HG03108 (cell line): ENCODE results near the gene LYVE1.
"Not testable (repeated sequence)": the region's sequence is repeated elsewhere in the genome, so short reads cannot be mapped to it uniquely, and the experiment has no call there.

ENCODE experiments used
- ATAC-seq: cut with Tn5 transposase; IDR thresholded peaks from one replicate; pipeline ENCODE4 v1.9.1; 2021; ENCODE audit warnings: moderate library complexity; ENCODE audit not compliant: unreplicated experiment

The LYVE1 gene

GRCh38 chr11:10568486-10568941, at the start of gene LYVE1:
Gene LYVE1 (minus strand): TSS chr11:10568665. CDS start chr11:10568532, 133 bp downstream.
- no peak for ATAC-seq

- no peak for ATAC-seq
Observed at GRCh38 chr11:10617551-10617950, 49.1 kb upstream of the LYVE1 start.

GRCh38 chr11:10611979-10612862, 43.8 kb upstream of the LYVE1 start:
- ATAC-seq = no peak

GRCh38 chr11:10609636-10610035, 41.2 kb upstream of the LYVE1 start:
- no peak for ATAC-seq

- no peak for ATAC-seq
Observed at GRCh38 chr11:10608584-10608983, 40.1 kb upstream of the LYVE1 start.

GRCh38 chr11:10607462-10608132, 39.1 kb upstream of the LYVE1 start:
- ATAC-seq = no peak

- ATAC-seq = no peak
Observed at GRCh38 chr11:10606536-10607208, 38.2 kb upstream of the LYVE1 start.

- ATAC-seq = no peak
Observed at GRCh38 chr11:10605941-10606381, 37.5 kb upstream of the LYVE1 start.

- no peak for ATAC-seq
Observed at GRCh38 chr11:10604798-10605197, 36.3 kb upstream of the LYVE1 start.

- no peak for ATAC-seq
Observed at GRCh38 chr11:10604340-10604748, 35.9 kb upstream of the LYVE1 start.

GRCh38 chr11:10603721-10604297, 35.3 kb upstream of the LYVE1 start:
- ATAC-seq = no peak

GRCh38 chr11:10602945-10603344, 34.5 kb upstream of the LYVE1 start:
- ATAC-seq = no peak

- ATAC-seq = no peak
Observed at GRCh38 chr11:10602366-10602765, 33.9 kb upstream of the LYVE1 start.

GRCh38 chr11:10601837-10602236, 33.4 kb upstream of the LYVE1 start:
- no peak for ATAC-seq

GRCh38 chr11:10600570-10601248, 32.2 kb upstream of the LYVE1 start:
- ATAC-seq = no peak

- ATAC-seq = no peak
Observed at GRCh38 chr11:10599388-10600175, 31.1 kb upstream of the LYVE1 start.

GRCh38 chr11:10598816-10599215, 30.4 kb upstream of the LYVE1 start:
- no peak for ATAC-seq

- ATAC-seq = no peak
Observed at GRCh38 chr11:10597877-10598351, 29.4 kb upstream of the LYVE1 start.

- ATAC-seq = not testable (repeated sequence)
Observed at GRCh38 chr11:10595840-10596239, 27.4 kb upstream of the LYVE1 start.

GRCh38 chr11:10594407-10594806, 25.9 kb upstream of the LYVE1 start:
- no peak for ATAC-seq
